D721Med (cell line): ENCODE measurements around the gene ZEB1.

Experiments
- DNase-seq: peaks from one replicate; pipeline ENCODE4 v3.0.0; 2011; ENCODE audit warnings: low spot score; ENCODE audit not compliant: insufficient read length
- FAIRE-seq: peaks from 2 replicates; lab custom pipeline; 2011; peaks lifted over from hg19 to GRCh38; lab: Jason Lieb, UNC
- TF ChIP-seq, protein P1 (sequence below): IDR thresholded peaks from 2 replicates; pipeline ENCODE4 v1.5.1; 2012; ENCODE audit warnings: mild to moderate bottlenecking, control low read depth; ENCODE audit not compliant: insufficient read depth; ENCODE audit errors: missing control alignments

The ZEB1 gene

DNA sequence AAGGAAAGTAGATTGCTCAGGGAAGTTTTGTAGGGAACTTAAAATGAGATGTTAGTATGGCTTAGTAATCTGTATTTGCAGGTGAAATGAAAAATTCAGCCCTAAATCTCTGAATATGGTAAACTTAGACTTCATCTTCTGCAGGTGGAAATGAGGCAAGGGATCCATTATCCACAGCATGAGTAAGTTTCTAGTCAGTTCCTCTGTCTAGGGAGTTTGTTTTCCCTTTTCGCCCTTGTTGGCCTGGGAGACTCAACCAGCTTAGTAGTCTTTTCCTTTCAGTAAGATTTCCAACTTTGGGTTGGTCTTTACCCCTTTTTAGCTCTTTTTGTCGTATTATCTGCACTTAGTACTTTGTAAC lies 65.6 kb downstream of the ZEB1 start:
- TF ChIP-seq, protein P1, sequence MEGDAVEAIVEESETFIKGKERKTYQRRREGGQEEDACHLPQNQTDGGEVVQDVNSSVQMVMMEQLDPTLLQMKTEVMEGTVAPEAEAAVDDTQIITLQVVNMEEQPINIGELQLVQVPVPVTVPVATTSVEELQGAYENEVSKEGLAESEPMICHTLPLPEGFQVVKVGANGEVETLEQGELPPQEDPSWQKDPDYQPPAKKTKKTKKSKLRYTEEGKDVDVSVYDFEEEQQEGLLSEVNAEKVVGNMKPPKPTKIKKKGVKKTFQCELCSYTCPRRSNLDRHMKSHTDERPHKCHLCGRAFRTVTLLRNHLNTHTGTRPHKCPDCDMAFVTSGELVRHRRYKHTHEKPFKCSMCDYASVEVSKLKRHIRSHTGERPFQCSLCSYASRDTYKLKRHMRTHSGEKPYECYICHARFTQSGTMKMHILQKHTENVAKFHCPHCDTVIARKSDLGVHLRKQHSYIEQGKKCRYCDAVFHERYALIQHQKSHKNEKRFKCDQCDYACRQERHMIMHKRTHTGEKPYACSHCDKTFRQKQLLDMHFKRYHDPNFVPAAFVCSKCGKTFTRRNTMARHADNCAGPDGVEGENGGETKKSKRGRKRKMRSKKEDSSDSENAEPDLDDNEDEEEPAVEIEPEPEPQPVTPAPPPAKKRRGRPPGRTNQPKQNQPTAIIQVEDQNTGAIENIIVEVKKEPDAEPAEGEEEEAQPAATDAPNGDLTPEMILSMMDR: no peak
- no peak for DNase-seq
- FAIRE-seq: no peak

DNA sequence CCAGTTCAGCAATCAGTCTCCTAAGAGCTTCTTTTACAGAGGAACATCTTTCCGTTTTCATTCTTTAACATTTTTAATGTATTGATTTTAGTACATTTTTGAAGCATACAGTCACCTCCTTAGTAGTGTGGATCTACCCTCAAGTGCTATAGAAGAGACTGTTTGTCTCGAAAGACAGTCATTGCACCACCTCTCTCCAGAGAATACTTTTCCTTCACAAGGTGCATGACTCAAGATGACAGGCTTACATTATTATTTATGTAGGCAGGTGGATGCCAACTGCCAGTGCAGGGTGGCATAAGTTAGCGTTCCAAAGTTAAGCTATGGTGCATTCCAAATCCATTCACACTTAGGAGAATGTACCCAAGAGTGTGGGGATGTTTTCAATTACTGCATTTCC lies 71.8 kb downstream of the ZEB1 start:
- DNase-seq: no peak
- TF ChIP-seq, protein P1: no peak
- FAIRE-seq: no peak

DNA sequence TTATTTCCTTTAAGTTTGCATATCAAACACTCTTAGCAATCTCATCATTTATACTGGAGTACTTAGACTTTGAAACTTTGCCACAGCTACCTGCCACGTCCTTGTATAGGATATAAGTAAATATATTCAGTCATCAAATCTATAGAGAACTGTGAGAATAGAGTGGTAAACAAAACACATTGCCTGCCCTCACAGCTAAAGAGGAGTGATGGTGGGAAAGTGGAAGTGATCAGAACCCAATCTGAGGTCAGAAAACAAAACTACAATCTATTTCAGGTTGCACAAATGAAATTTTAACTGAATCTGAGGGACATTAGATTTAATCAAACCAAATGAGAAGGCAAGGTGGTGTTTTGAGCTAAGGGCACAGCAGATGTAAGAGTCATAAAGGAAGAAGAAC lies 74.8 kb downstream of the ZEB1 start:
- DNase-seq: no peak
- TF ChIP-seq, protein P1: no peak
- FAIRE-seq: no peak

DNA sequence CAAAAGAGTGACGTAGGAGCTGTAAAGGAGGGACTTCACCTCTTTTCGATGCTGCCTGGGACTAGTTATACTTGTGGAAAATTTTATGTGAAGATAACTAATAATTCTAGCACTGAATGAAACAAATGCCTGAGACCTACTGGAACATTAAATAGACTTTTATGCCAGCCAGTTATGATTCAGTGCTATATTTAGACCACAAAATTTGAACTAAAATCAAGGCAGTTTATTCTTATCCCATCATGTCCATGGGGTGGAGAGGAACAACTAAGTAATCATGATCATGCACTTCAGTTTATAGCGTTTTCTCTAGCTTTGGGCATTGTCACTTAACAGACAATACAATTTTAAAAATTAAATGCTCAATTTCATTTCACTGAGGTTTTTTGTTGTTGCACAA lies 76.7 kb downstream of the ZEB1 start:
- TF ChIP-seq, protein P1: no peak
- FAIRE-seq (no peak), DNase-seq (no peak)

DNA sequence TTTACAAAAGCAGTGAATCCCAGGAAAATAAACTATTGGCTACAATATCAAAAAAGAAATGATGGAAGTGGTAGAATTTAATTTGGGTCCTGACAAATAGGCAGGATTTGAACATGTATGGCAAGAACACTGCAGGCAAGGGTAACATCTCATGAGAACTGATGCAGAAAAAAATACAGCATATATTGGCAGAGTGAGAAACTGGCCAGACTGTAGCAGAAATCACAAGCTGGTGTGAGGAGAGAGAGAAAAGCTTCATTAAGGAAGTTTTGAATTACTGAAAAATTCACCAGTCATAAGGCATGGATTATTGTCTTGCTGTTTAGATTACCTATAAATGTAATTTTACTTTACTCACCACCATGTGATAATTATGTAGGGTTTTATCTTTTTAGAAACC lies 77.4 kb downstream of the ZEB1 start:
- peak; percentile 73 for FAIRE-seq
- TF ChIP-seq, protein P1: no peak
- DNase-seq: no peak

DNA sequence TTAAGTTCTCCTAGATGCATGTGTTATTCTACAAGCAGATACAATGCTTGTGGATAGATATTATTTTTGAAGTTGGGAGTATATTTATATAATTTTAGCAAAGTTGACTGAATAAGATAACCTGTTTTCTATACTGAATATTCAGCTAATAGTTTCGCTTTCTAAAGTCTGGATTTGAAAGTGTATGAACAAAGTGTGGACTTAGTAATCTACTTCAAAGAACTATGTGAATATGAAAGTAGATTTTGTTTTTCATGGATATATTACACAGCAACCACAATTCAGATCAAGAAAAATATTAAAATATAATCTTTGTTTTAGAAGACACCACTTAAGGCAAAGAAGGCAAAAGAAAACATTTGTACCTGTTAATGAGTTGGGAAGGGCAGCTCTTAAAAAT lies 78.8 kb downstream of the ZEB1 start:
- no peak for DNase-seq
- FAIRE-seq: no peak
- TF ChIP-seq, protein P1: no peak

DNA sequence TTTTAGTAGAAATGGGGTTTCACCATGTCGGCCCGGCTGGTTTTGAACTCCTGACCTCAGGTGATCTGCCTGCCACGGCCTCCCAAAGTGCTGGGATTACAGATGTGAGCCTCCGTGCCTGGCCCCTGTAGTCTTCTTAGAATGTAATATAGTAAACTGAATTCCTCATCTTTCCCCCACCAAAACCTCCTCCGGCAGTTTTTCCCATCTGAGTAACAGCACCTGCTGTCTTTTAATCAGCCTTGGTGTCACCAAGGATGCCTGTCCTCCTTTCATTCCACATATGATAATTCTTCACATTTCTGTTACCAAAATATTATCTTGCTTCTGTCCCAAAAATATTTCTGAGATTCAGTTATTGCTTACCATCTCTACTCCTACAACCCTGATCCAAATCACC lies 80.2 kb downstream of the ZEB1 start:
- TF ChIP-seq, protein P1: no peak
- DNase-seq (no peak), FAIRE-seq (no peak)
